ENCODE measurements around the gene SEC14L6.

- TF ChIP-seq, protein P1, sequence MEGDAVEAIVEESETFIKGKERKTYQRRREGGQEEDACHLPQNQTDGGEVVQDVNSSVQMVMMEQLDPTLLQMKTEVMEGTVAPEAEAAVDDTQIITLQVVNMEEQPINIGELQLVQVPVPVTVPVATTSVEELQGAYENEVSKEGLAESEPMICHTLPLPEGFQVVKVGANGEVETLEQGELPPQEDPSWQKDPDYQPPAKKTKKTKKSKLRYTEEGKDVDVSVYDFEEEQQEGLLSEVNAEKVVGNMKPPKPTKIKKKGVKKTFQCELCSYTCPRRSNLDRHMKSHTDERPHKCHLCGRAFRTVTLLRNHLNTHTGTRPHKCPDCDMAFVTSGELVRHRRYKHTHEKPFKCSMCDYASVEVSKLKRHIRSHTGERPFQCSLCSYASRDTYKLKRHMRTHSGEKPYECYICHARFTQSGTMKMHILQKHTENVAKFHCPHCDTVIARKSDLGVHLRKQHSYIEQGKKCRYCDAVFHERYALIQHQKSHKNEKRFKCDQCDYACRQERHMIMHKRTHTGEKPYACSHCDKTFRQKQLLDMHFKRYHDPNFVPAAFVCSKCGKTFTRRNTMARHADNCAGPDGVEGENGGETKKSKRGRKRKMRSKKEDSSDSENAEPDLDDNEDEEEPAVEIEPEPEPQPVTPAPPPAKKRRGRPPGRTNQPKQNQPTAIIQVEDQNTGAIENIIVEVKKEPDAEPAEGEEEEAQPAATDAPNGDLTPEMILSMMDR (IDR thresholded peaks at IDR 0.05) = no peak
- no peak for TF ChIP-seq ZFX (IDR thresholded peaks at IDR 0.05; ENCODE audit: borderline replicate concordance)
Measured at GRCh38 chr22:30557243-30557642, 10.7 kb upstream of the SEC14L6 start.

All from 22Rv1 (cell line).